ENCODE measurements around the gene SORL1. TPM values are rescaled to one million over a fixed set of nuclear protein-coding genes. Genes with fewer than 3 reads are reported as not detected.

SORL1 gene
- total RNA-seq, 1 experiment from 2014 or later, result 4.9 TPM

DNA sequence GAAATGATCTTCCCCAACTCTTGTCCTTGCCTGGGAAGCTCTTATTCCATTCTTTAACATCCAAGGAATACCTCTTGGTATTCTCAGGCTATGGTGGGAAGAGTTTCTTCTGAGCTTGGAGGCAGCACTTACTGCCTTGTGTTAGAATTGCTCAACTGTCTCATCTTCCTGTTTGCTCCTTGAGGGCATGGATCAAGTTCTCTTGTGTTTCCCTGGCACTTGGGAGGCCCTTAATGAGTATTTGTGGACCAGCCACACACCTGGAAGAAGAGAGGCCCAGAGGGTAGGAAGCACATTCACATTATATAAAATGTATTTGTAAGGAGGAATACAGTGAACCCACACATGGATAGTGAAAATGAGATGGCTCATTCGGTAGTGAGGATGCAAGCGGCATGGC, 4.0 kb downstream of the SORL1 start:
- no peak for DNase-seq
- Histone ChIP-seq H3K27ac (no peak overlapping the region), H3K9me3 (ENCODE audit: insufficient read depth, low read depth) (no peaks in the 10 kb centered on the region), H3K4me1 (replicated peaks; ENCODE audit: insufficient read depth) (peaks cover 31% of the 10 kb centered on the region), H3K4me3 (no peak overlapping the region), H3K36me3 (ENCODE audit: low read depth) (no peaks in the 10 kb centered on the region), H3F3A (ENCODE audit: insufficient read depth, low read depth) (peaks cover 11% of the 10 kb centered on the region; the same call in 1 of the 2 replicates), H3K4me2 (no peak overlapping the region), H3K27me3 (ENCODE audit: insufficient read depth, low read depth) (no peaks in the 10 kb centered on the region), H4K20me1 (ENCODE audit: insufficient read depth) (no peaks in the 10 kb centered on the region), H3K9me2 (ENCODE audit: insufficient read depth) (no peaks in the 10 kb centered on the region), H2AFZ (no peak overlapping the region), H3K79me2 (ENCODE audit: low read depth) (no peaks in the 10 kb centered on the region)
- no TSS peak for BruUV-seq (replicated peaks)
- CTCF ChIA-PET, result no interaction called here
- intact Hi-C loops (cut with micrococcal nuclease; ENCODE audit: unreplicated experiment), result loop anchor here (10.0 kb wide), 1 partner anchor 131 kb away; no protein-coding TSS in a partner anchor
- TF ChIP-seq, protein P1, sequence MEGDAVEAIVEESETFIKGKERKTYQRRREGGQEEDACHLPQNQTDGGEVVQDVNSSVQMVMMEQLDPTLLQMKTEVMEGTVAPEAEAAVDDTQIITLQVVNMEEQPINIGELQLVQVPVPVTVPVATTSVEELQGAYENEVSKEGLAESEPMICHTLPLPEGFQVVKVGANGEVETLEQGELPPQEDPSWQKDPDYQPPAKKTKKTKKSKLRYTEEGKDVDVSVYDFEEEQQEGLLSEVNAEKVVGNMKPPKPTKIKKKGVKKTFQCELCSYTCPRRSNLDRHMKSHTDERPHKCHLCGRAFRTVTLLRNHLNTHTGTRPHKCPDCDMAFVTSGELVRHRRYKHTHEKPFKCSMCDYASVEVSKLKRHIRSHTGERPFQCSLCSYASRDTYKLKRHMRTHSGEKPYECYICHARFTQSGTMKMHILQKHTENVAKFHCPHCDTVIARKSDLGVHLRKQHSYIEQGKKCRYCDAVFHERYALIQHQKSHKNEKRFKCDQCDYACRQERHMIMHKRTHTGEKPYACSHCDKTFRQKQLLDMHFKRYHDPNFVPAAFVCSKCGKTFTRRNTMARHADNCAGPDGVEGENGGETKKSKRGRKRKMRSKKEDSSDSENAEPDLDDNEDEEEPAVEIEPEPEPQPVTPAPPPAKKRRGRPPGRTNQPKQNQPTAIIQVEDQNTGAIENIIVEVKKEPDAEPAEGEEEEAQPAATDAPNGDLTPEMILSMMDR (conservative IDR thresholded peaks at IDR 0.05), result no peak
- TF ChIP-seq EZH2 (IDR thresholded peaks at IDR 0.05; ENCODE audit: low read depth), result no peak
- POLR2A ChIA-PET (ENCODE audit: unreplicated experiment), result no interaction called here

DNA sequence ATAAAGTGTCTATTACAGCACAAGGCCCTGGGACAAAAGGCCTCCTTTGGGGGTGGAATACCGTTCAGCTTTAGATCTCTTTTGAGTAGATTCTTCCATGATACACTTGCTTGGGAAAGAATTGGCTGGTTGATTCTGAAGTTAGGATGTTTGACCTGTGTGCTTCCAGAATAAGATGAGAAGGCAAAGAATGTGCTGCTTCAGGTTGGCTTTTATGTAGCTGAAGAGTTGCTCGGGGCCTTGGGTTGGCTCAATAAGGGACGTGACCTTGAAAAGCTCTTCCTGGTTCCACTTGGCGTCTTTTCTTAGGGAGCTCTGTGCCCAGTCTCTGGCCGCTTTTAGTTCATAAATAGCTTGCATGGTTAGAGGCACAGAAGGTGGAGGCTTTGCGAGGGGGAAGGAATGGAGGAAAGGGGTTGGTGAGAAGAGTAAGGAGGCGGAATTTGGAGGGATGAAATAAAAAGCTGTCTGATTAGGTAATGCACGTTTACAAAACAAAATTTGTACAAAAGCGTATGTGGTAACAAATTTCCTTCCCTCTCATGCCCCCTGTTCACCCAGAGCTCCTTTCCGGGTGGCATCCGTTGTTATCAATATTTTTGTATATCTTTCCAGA, 4.8 kb downstream of the SORL1 start:
- Histone ChIP-seq H3K79me2 (ENCODE audit: low read depth) (no peaks in the 10 kb centered on the region), H3K27ac (no peak overlapping the region), H4K20me1 (ENCODE audit: insufficient read depth) (no peaks in the 10 kb centered on the region), H3K36me3 (ENCODE audit: low read depth) (no peaks in the 10 kb centered on the region), H3K27me3 (ENCODE audit: insufficient read depth, low read depth) (no peaks in the 10 kb centered on the region), H3K9me2 (ENCODE audit: insufficient read depth) (no peaks in the 10 kb centered on the region), H2AFZ (no peak overlapping the region), H3F3A (ENCODE audit: insufficient read depth, low read depth) (peaks cover 13% of the 10 kb centered on the region; the same call in 1 of the 2 replicates), H3K9me3 (ENCODE audit: insufficient read depth, low read depth) (no peaks in the 10 kb centered on the region), H3K4me1 (replicated peaks; ENCODE audit: insufficient read depth) (peaks cover 39% of the 10 kb centered on the region), H3K4me2 (no peak overlapping the region), H3K4me3 (no peak overlapping the region)
- TF ChIP-seq, protein P1 (conservative IDR thresholded peaks at IDR 0.05), result no peak
- TF ChIP-seq EZH2 (IDR thresholded peaks at IDR 0.05; ENCODE audit: low read depth), result no peak
- no TSS peak for BruUV-seq (replicated peaks)
- ChIA-PET CTCF (no interaction called here), POLR2A (ENCODE audit: unreplicated experiment) (no interaction called here)
- DNase-seq, result no peak
- intact Hi-C loops (cut with micrococcal nuclease; ENCODE audit: unreplicated experiment), result loop anchor here (10.0 kb wide), 1 partner anchor 132 kb away; no protein-coding TSS in a partner anchor

DNA sequence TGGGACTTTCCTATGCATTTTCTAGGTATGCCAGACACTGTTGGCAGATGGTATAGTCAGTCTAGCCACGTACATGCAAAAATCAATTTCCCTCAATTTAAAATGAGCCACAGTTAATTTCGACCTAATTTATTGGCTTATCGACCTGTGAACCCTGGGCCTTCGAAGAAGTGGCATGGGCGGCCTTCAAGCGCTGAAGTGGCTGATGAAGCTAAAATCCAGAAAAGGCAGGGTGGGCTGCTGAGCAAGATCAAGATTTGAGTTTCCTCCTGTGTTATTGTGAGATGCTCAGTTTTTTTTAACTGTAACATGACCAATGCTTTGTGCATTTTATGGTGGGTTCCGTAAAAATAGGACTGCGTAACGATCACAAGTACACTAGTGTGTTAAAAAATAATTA, 6.4 kb downstream of the SORL1 start:
- no peak for TF ChIP-seq EZH2 (IDR thresholded peaks at IDR 0.05; ENCODE audit: low read depth)
- TF ChIP-seq, protein P1 (conservative IDR thresholded peaks at IDR 0.05), result no peak
- H2AFZ ChIP-seq, result no peak overlapping the region
- ChIA-PET POLR2A (ENCODE audit: unreplicated experiment) (no interaction called here), CTCF (no interaction called here)
- no peak overlapping the region for H3K4me2 ChIP-seq
- no peaks in the 10 kb centered on the region for H4K20me1 ChIP-seq (ENCODE audit: insufficient read depth)
- no peaks in the 10 kb centered on the region for H3K9me3 ChIP-seq (ENCODE audit: insufficient read depth, low read depth)
- H3K4me1 ChIP-seq (replicated peaks; ENCODE audit: insufficient read depth), result peaks cover 53% of the 10 kb centered on the region
- no peaks in the 10 kb centered on the region for H3K79me2 ChIP-seq (ENCODE audit: low read depth)
- BruUV-seq (replicated peaks), result no TSS peak
- peaks cover 26% of the 10 kb centered on the region for H3F3A ChIP-seq (ENCODE audit: insufficient read depth, low read depth)
- H3K27me3 ChIP-seq (ENCODE audit: insufficient read depth, low read depth), result no peaks in the 10 kb centered on the region
- intact Hi-C loops (cut with micrococcal nuclease; ENCODE audit: unreplicated experiment), result loop anchor here (10.0 kb wide), 1 partner anchor 134 kb away; no protein-coding TSS in a partner anchor
- no peak for DNase-seq
- H3K4me3 ChIP-seq, result no peak overlapping the region
- no peaks in the 10 kb centered on the region for H3K9me2 ChIP-seq (ENCODE audit: insufficient read depth)
- no peak overlapping the region for H3K27ac ChIP-seq
- no peaks in the 10 kb centered on the region for H3K36me3 ChIP-seq (ENCODE audit: low read depth)
